Type B pancreatic cell (in vitro differentiated cells): ENCODE measurements around the gene HTR1E. TPM values are rescaled to one million over a fixed set of nuclear protein-coding genes. Genes with fewer than 3 reads are reported as not detected.
"Not testable (repeated sequence)": the region's sequence is repeated elsewhere in the genome, so short reads cannot be mapped to it uniquely, and the experiment has no call there.

Experiments
- DNase-seq: peaks from one replicate; pipeline ENCODE4 v3.0.0; 2021; ENCODE audit warnings: mixed read lengths; ENCODE audit not compliant: unreplicated experiment; ENCODE audit errors: extremely low spot score
- H3K27ac Mint-ChIP-seq: 2 replicates; pipeline ENCODE4 v1.8.0; 2021; ENCODE audit warnings: mild to moderate bottlenecking, mixed read lengths
- H3K27me3 Mint-ChIP-seq: 2 replicates; pipeline ENCODE4 v1.8.0; 2021; ENCODE audit warnings: mixed read lengths
- H3K36me3 Mint-ChIP-seq: 2 replicates; pipeline ENCODE4 v1.8.0; 2021; ENCODE audit warnings: mixed read lengths
- H3K4me1 Mint-ChIP-seq: one replicate; pipeline ENCODE4 v1.8.0; 2021; ENCODE audit warnings: mixed read lengths; ENCODE audit not compliant: unreplicated experiment
- H3K4me3 Mint-ChIP-seq: 2 replicates; pipeline ENCODE4 v1.8.0; 2021; ENCODE audit warnings: mild to moderate bottlenecking, mixed read lengths
- H3K9me3 Mint-ChIP-seq: 2 replicates; pipeline ENCODE4 v1.8.0; 2021; ENCODE audit warnings: mixed read lengths
- CTCF ChIP-seq: fragments of 200-600 bp; sonication (generic); conservative IDR thresholded peaks from 2 replicates; pipeline ENCODE4 v1.5.0; 2021; ENCODE audit warnings: antibody characterized with exemption, mild to moderate bottlenecking
- long read RNA-seq: library from polyadenylated mRNA; unstranded; transcript quantifications from one replicate; pipeline ENCODE4 v2.0.0, GENCODE V29; 2020
- total RNA-seq: library from RNA; stranded (reverse); gene quantifications from 2 replicates; pipeline ENCODE4 v1.2.1, GENCODE V29; 2021; ENCODE audit warnings: low replicate concordance

The HTR1E gene
- 0.39 and 0.52 TPM in 2 replicates for total RNA-seq
- long read RNA-seq, partial matches to known transcripts = 0 of 1 reads
- long read RNA-seq, other reads (novel, unspliced or antisense) = 0 of 1 reads

GRCh38 chr6:86937219-86938079 lies at the start of gene HTR1E:
HTR1E (plus strand) TSS chr6:86937528; CDS start chr6:87015335, 77,807 bp downstream.
- H3K9me3 Mint-ChIP-seq = no peaks in the 10 kb centered on the region
- peak within 1 kb of the TSS; percentile 88 for H3K4me3 Mint-ChIP-seq
- peak; percentile 89 for TF ChIP-seq CTCF
- peak; percentile 68 for DNase-seq
- H3K27ac Mint-ChIP-seq = no peak within 1 kb of the TSS
- H3K36me3 Mint-ChIP-seq = no peaks in the 10 kb centered on the region
- H3K27me3 Mint-ChIP-seq = peaks cover 82% of the 10 kb centered on the region
- peaks cover 4% of the 10 kb centered on the region for H3K4me1 Mint-ChIP-seq

- DNase-seq = no peak
- no peak overlapping the region for H3K27ac Mint-ChIP-seq
- TF ChIP-seq CTCF = no peak
Observed at GRCh38 chr6:86888301-86888700, 49.0 kb upstream of the HTR1E start.

GRCh38 chr6:86897265-86897664 lies 40.1 kb upstream of the HTR1E start:
- H3K4me3 Mint-ChIP-seq, H3K27me3 Mint-ChIP-seq: not testable (repeated sequence)

More at GRCh38 chr6:86888301-86888700, 49.0 kb upstream of the HTR1E start:
- H3K27me3 Mint-ChIP-seq = no peaks in the 10 kb centered on the region
- no peaks in the 10 kb centered on the region for H3K9me3 Mint-ChIP-seq
- H3K4me1 Mint-ChIP-seq = no peaks in the 10 kb centered on the region
- H3K4me3 Mint-ChIP-seq = no peak overlapping the region
- H3K36me3 Mint-ChIP-seq = no peaks in the 10 kb centered on the region

GRCh38 chr6:86913795-86914194 lies 23.5 kb upstream of the HTR1E start:
- TF ChIP-seq CTCF = no peak
- Mint-ChIP-seq H3K4me3 (no peak overlapping the region), H3K27ac (no peak overlapping the region), H3K27me3 (no peaks in the 10 kb centered on the region), H3K36me3 (no peaks in the 10 kb centered on the region), H3K9me3 (no peaks in the 10 kb centered on the region), H3K4me1 (no peaks in the 10 kb centered on the region)
- DNase-seq = no peak

More at GRCh38 chr6:86897265-86897664, 40.1 kb upstream of the HTR1E start:
- not testable (repeated sequence) for H3K36me3 Mint-ChIP-seq, H3K4me1 Mint-ChIP-seq, H3K9me3 Mint-ChIP-seq, H3K27ac Mint-ChIP-seq, DNase-seq

- no peaks in the 10 kb centered on the region for H3K36me3 Mint-ChIP-seq
- H3K4me1 Mint-ChIP-seq = no peaks in the 10 kb centered on the region
- no peak for DNase-seq
- H3K9me3 Mint-ChIP-seq = no peaks in the 10 kb centered on the region
- TF ChIP-seq CTCF = no peak
- H3K27ac Mint-ChIP-seq = no peak overlapping the region
- no peaks in the 10 kb centered on the region for H3K27me3 Mint-ChIP-seq
- H3K4me3 Mint-ChIP-seq = no peak overlapping the region
Observed at GRCh38 chr6:86916393-86916792, 20.9 kb upstream of the HTR1E start.

- not testable (repeated sequence) for H3K4me3 Mint-ChIP-seq, H3K27me3 Mint-ChIP-seq, H3K4me1 Mint-ChIP-seq, DNase-seq, H3K27ac Mint-ChIP-seq, H3K9me3 Mint-ChIP-seq, H3K36me3 Mint-ChIP-seq
Observed at GRCh38 chr6:86927138-86927537, 10.2 kb upstream of the HTR1E start.

GRCh38 chr6:86927859-86928258 lies 9.5 kb upstream of the HTR1E start:
- not testable (repeated sequence) for H3K27me3 Mint-ChIP-seq, H3K4me3 Mint-ChIP-seq, DNase-seq, H3K4me1 Mint-ChIP-seq, H3K9me3 Mint-ChIP-seq, H3K27ac Mint-ChIP-seq, H3K36me3 Mint-ChIP-seq
